AG09309 (cell line): ENCODE results near the gene BAHCC1.

Experiments used
- DNase-seq: peaks from one replicate; pipeline ENCODE4 v3.0.0-alpha.2; 2010; ENCODE audit warnings: low read depth
- H3K4me3 ChIP-seq: 2 replicates; pipeline ENCODE4 v1.5.1; 2011; ENCODE audit warnings: mild to moderate bottlenecking, low read depth, low read length, moderate library complexity; ENCODE audit not compliant: control insufficient read depth
- CTCF ChIP-seq: IDR thresholded peaks from 2 replicates; pipeline ENCODE4 v1.5.1; 2011; ENCODE audit warnings: mild to moderate bottlenecking, low read depth, low read length, inconsistent platforms; ENCODE audit not compliant: insufficient read depth, control insufficient read depth; ENCODE audit errors: missing control alignments

The BAHCC1 gene

DNA sequence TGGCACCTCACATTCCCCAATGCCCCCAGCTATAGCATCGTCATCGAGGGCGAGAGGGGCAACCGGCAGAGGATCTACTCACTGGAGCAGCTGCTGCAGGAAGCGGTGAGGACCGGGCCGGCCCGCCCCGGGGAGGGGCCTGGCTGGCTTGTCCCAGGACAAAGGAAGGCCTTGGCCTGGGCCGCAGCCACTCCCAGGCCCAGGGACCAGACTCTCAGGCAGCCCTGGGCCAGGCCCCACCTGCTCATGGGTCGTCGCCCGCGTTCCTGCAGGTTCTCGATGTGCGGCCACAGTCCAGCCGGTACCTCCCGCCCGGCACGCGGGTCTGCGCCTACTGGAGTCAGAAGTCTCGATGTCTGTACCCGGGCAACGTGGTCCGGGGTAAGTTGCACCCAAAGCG lies 64.0 kb downstream of the BAHCC1 start:
- no peak for TF ChIP-seq CTCF
- no peak for DNase-seq
- H3K4me3 ChIP-seq: no peak overlapping the region

DNA sequence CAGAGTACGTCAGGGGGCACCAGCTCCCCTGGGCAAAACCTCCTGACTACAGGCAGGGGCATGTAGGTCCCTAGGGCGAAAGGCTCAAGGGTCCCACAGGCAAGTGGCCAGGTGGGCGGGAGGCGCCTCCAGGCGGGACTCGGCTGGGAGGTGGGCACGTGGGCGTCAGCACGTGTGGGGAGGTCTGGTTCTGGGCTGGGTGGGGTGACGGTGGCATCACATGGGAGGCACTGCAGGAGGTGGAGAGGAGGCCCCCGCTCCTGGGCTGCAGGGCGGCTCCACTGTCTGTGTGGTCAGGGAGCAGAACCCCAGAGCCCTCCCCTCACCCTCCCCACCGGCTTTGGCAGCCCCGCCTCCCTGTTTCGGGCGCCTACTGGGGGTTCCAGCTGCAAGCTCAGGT lies 64.6 kb downstream of the BAHCC1 start:
- H3K4me3 ChIP-seq: no peak overlapping the region
- no peak for DNase-seq

DNA sequence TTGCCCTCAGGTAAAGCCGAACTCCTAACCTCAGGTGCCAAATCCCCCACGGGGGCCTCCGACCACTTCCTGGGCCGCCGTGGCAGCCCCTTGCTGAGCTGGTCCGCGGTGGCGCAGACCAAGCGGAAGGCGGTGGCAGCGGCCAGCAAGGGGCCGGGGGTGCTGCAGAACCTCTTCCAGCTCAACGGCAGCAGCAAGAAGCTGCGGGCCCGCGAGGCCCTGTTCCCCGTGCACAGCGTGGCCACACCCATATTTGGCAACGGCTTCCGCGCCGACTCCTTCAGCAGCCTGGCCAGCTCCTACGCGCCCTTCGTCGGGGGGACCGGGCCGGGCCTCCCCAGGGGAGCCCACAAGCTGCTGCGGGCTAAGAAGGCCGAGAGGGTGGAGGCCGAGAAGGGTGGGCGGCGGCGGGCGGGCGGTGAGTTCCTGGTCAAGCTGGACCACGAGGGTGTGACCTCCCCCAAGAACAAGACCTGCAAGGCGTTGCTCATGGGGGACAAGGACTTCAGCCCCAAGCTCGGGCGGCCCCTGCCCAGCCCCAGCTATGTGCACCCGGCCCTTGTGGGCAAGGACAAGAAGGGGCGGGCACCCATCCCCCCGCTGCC lies 65.7 kb downstream of the BAHCC1 start:
- no peak for DNase-seq
- TF ChIP-seq CTCF: no peak
- no peak overlapping the region for H3K4me3 ChIP-seq

More for the DNA sequence above, 64.6 kb downstream of the BAHCC1 start:
- no peak for TF ChIP-seq CTCF

DNA sequence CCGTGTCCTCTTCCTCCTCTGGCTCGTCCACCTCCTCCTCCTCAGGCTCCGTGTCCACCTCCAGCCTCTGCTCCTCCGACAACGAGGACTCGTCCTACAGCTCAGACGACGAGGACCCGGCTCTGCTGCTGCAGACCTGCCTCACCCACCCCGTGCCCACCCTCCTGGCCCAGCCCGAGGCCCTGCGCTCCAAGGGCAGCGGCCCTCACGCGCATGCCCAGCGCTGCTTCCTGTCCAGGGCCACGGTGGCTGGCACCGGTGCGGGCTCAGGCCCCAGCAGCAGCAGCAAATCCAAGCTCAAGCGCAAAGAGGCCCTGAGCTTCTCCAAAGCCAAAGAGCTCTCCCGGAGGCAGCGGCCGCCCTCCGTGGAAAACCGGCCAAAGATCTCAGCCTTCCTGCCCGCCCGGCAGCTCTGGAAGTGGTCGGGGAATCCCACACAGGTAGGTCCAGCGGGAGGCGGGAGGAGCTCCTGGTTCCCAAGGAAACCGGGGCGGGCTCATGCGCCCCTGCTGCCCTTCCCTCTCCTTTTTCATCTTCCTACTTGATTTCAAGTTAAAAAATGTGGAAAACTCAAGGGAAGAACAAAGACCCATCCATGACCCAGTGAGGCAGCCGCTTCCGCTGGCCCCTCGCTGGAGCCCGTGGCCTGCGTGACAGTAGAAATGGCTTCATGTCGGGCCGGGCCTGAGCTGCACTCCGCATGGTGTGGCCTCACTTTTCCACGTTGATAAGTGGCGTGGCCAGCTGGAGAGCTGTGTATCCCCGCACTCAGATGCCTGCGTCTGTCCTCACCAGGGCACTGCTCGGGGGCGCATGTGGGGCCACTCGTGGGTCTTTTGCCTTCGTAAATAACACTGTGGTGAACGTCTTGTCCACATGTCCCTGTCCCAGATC lies 66.6 kb downstream of the BAHCC1 start:
- no peak overlapping the region for H3K4me3 ChIP-seq
- no peak for TF ChIP-seq CTCF
- DNase-seq: no peak

GRCh38 chr17:81462506-81463125 lies 67.4 kb downstream of the BAHCC1 start:
- H3K4me3 ChIP-seq: no peak overlapping the region

More at GRCh38 chr17:81462506-81463125, 67.4 kb downstream of the BAHCC1 start:
- DNase-seq: no peak
- no peak for TF ChIP-seq CTCF
